GM19463 (cell line): Measurements from ENCODE around the gene AP1M1.

ENCODE experiments used
- ATAC-seq: cut with Tn5 transposase; IDR thresholded peaks from one replicate; pipeline ENCODE4 v1.9.1; 2021; ENCODE audit warnings: mild to moderate bottlenecking, moderate library complexity; ENCODE audit not compliant: unreplicated experiment

Gene AP1M1

DNA sequence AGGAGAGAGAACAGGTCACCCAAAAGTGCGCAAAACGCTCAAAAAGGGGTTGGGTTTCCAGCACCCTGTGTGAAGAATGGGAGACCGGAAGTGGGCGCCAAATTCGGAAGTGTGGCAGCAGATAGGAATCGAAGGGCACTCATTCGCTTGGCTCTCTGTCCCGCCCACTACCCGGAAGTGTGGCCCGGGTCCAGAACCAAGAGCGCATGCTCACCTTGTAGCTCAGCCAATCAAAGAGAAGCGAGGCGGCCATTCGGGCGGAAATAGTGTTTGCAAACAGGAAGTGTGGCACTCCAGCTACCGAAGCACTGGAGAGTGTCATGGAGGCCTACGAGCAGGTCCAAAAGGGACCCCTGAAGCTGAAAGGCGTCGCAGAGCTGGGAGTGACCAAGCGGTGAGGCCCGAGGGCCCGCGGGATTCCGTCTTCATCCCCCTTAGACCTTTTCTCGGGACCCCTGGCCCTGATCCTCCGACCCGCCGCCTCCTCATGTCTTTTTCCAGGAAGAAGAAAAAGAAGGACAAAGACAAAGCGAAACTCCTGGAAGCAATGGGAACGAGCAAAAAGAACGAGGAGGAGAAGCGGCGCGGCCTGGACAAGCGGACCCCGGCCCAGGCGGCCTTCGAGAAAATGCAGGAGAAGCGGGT, 12.5 kb upstream of the AP1M1 start, which contains the start of gene FAM32A:
Gene FAM32A (plus strand): TSS at position 288 of the 645 bp plus-strand sequence. CDS start 33 bp downstream, at position 321.
- ATAC-seq: peak; percentile 93

DNA sequence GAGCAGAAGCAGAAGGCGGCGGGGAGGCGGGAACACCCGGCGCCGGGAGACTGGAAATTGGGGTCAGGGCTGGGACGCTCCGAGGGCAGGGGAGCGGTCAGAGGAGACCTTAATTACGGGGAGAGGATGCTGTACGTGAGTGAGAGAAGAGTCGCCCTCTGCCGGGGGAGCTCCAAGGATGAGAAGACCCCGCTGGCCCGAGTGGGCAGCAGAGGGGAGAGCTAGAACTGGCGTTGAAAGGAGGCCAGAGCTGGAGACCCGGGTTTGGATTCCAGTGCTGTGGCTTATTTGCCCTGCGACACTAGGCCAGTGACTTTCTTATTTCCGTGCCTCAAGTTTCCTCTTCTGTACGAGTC, 12.0 kb upstream of the AP1M1 start:
- no peak for ATAC-seq

DNA sequence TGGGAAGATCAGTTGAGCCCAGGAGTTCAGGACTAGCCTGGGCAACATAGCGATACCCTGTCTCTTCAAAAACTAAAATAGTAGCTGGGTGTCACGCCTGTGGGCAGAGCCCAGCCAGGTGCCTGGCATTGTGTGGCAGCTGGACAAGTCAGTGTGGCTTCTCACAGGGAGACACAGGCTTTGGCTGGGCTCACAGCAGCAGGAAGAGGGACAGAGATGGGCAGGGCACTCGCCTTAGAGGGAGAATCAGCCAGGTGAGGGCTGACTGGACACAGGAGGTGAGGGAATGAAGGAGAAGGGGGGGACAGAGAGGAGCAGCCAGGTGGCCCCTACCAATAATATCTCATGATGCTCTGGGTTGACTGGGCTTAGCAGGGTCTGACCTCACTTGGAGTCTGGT, 9.2 kb upstream of the AP1M1 start:
- ATAC-seq: no peak

DNA sequence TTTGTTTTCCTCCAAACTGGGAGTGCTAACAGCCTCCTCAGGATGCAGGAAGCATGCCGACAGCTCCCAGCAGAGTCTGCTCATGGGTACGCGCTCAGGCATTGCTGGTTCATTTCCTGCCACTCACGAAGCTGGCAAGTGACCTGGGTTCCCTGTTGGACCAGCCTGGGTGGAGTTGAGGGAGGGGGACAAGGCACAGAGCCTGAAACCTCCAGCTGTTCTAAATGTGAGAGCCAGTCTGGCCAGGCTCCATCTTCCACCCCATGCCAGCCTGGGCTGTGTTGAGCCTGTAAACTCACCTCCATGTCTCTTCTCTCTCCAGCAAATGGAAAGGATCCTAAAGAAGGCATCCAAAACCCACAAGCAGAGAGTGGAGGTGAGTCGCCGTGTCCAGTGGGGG, 7.5 kb upstream of the AP1M1 start:
- ATAC-seq: no peak

DNA sequence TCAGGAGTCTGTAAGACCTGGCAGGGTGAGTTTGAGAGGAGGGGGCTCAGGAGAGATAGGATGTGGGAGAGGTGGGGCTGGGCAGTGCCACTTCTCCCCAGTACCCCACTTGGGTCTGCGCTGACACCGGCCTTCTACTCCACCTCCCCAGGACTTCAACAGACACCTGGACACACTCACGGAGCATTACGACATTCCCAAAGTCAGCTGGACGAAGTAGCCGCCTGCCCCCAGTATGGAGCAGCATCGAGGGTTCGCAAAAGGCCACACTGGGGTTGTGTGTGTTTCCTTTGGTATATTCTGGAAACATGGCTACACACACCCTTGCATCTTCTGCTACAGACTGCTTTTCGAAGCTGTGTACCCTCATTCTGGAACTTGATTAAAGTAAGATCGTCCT, 7.0 kb upstream of the AP1M1 start:
- no peak for ATAC-seq

DNA sequence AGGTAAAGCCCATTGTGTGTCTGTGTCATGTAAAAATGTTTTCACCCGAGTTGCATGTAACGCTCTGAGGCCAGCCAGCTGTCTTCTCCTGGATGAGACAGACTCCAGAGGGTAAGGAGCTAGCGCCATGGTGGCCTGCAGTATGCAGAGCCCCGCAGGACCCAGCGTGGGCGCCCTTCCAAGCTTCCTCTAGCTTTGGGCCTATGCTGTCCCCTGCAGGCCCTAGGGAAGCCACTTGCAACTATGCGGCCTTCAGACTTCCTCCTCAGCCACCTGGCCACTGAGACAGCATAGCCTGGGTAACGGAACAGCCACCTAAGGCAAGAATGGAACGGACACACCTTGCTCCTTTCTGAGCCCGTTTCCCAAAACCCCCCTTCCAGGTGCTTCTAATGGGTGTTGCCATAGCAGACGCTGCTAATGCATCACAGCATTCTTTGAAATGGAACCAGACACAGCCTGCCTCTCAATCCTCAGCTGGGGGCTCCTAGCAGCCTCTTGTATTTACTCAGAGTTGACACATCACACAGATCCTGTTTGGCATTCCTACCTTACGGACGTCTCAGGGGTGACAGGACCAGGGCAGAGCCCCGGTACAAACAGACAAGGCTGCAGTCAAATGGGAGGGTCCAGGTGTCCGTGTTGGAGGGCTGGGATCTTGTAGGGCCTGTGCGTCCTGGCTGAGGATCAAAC, 6.3 kb upstream of the AP1M1 start:
- no peak for ATAC-seq

DNA sequence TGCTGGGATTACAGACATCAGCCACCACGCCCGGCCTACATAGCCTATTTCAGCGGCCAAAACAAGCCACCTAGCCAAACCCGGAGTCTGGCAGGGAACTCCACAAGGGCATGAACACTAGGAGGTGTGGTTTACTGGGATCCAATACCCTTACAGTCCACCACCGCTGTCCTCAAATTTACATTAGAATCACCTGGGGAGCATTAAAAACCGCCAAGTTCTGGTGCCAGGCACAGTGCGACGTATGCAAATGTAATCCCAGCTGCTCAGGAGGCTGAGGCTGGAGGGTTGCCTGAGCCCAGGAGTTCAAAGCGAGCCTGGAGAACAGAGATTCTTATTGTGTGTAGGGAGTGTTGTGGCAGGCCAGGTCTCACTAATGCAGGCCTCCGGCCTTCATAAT, 4.2 kb upstream of the AP1M1 start:
- no peak for ATAC-seq

DNA sequence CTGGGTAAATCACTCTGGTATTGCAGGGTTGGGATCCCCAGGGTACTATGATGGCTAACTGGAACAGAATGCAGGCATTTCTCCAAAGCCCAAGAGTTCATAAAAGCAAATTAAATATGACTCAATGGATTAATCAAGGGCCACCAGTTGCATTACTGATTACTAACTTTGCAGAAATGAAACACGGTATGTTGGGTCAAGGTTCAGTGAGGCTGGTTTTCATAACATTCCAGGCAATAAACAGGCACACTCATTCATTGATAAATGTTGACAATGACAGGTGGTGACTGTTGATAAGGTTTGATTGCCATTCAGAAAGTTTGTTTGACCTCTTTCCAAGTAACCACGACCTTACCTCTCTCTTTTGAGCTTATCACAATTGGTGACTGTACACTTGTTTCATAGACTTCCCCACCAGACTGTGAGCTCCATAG, 506 bp upstream of the AP1M1 start:
- no peak for ATAC-seq

DNA sequence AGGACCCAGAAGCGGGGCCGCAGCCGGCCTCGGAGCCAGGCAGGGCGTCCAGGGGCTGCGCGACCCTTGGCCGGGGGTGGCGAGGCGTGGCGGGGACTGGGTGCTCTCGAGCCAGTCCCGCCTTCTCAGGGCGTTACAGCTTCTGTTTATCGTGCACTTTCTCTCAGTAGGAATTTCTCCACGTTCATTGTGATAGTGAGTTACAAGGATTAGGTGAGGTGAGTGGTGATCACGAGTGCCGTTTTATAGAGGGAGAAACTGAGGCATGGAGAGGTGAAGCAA, 600 bp downstream of the AP1M1 start:
- ATAC-seq: no peak

DNA sequence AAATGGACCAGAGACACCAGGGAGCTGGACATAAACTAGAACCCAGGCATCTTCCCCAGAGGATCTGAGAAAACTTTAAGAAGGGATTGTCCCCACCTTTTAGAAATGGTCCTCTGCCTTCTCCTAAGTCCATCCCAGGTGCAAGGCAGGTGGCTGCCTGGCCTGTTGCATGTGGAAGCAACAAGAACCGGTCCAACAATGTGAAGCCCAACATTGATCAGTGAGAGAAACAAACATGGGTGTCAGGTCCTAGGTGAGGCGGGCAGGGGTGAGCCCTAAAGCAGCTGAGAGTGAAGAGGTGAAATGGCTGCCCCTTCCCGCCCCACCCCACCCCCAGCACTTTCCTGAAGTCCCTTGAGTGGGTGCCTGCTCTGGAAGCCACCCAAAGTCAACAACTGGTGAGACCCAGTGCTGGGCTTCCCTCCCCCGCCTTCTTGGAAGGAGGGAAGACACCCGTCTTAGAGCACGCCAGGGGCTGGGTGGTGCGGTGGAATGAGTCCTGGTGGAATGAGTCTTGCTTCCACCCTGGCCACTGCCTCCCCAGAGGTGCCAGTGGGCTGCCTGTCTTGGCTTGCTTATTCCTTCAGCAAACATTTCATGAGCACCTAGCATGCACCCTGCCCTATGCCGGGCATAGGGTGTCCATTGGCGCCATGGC, 1.7 kb downstream of the AP1M1 start:
- no peak for ATAC-seq

DNA sequence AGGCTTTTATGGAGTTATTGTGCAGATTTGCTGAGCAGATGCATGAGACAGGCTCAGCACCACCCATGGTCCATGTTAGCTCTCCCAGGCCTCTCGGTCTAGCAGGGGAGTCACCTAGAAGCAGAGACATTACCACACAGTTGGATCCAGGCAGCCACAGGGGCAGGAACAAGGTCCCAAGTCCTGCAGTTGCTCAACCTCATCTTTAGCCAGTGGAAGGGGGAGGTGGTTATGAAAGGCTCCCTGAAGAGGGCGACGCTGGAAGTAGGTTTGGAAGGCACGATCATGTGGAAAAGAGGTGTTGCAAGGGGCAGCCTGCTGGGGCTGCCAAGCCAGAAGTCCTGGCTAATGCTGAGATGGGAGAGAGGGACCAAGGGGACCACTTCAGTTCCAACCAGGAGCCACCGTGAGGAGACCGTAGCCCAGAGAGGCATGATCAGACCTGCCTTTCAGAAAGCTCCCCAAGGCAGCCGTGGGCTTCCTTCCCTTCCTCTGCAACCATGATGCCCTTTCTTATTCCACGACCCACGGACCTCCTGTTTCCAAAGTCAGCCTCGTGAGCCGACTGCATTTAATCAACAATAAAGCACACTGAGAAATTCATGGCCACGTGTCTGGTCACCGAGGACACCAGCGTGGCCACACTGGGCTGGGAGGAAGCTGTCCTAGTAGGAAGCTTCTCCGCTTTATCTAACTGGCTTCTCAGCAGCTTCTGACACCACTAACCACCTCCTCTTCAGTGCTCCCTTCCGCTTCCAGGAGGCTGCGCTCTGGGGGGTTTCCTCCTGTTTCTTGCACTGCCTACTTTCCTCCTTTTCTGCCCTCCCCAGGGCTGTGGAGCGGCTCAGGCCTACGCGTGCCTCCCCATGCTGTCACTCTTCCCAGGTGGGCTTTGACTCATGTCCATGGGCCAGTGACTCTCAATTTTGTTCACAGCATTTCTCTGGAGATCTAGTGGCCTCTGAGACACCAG, 2.6 kb downstream of the AP1M1 start:
- no peak for ATAC-seq

DNA sequence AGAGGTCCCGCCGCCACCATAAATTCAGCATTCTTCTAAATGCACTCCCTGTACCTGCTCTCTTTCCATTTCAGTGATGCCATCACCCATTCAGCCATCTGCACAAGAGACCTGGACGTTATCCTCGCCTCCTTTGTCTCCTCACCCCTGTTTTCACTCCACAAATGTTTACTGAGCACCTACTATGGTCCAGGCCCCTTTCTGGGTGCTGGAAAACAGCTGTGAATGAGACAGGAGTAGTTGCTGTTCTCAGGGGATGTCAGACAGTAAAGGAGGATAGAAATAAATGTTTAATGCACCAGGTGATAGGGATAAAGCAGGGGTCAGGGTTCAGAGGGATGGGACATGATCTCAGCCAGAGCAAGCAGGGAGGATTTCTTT, 3.3 kb downstream of the AP1M1 start:
- ATAC-seq: no peak

DNA sequence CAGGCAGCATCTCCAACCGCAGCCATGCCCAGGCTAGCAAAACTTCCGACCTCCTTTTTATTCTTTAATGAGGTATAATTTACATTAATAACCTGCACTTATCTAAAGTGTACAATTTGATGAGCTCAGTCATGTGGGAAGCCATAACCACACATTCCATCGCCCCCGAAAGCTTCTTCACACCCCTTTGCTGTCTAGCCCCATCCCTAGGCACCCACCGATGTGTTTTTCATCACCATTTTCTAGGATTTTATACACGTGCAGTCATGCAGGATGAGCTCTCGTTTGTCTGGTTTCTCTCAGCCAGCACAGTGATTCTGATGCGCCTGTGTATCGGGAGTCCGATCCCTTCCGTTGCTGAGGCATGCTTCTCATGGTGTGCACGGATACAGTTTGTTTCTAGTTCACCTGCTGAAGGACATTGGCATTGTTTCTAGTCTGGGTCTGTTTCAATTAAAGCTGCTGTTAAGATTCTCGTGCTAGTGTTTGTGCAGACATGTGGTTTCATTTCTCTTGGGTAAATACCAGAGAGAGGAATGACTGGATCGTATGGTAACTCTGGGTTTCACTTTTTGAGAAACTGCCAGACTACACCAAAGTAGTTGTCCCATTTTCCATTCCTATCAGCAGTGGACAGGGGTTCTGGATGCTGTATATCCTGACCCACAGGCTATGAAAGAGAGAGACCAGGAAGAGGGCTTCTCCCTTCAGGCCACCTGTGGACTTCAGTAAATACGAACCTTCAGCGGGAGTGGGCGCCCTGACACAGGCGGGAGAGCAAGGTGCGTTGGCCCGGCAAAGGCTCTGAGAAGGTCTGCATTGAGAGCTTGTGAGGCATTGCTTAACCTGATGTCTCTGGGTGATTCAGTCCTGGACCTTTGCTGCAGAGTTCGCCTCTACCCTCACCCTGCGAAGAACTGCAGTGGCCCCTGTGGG, 4.9 kb downstream of the AP1M1 start:
- ATAC-seq: no peak

DNA sequence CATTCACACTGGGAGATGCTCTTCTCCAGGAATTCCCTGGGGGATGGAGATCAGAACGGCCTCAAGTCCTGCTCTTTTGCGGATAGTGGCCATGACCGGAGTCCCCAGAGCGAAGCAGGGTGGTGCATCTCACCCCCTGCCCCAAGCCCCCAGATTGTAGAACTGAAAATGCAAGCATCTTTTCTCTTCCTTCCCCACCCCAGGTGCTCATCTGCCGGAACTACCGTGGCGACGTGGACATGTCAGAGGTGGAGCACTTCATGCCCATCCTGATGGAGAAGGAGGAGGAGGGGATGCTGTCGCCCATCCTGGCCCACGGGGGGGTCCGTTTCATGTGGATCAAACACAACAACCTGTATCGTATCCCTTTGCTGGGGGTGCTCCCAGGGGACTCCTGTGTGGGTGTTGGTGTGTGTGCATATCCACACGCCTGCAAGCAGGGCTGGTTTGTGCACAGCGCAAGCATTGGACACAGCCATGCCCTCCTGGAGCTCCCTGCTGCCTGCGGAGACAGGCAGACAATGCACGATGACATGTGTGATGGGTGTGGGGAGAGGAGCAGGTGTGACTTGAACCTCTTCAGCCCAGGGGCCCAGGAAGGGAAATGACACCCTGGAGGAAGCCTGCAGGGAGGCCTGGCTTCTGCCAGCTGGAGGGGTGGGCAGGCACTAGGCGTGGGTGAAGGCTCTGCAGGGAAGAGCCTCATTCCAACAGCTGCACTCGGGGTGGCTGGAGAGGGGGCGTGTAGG, 5.7 kb downstream of the AP1M1 start:
- no peak for ATAC-seq

DNA sequence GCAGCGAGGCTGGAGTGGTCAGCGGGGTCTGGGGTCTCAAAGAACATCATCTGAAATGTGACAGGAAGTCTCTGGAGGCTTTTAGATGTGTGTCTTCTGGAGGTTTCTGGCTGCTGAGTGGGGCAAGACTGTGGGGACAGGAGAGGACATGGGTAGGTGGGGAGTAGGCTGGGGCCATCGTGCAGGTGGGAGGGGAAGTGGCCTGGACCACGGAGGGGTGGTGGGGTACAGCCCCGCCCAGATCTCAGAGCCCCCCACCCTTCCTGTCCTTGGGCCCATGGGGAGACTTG, 6.2 kb downstream of the AP1M1 start:
- ATAC-seq: no peak

DNA sequence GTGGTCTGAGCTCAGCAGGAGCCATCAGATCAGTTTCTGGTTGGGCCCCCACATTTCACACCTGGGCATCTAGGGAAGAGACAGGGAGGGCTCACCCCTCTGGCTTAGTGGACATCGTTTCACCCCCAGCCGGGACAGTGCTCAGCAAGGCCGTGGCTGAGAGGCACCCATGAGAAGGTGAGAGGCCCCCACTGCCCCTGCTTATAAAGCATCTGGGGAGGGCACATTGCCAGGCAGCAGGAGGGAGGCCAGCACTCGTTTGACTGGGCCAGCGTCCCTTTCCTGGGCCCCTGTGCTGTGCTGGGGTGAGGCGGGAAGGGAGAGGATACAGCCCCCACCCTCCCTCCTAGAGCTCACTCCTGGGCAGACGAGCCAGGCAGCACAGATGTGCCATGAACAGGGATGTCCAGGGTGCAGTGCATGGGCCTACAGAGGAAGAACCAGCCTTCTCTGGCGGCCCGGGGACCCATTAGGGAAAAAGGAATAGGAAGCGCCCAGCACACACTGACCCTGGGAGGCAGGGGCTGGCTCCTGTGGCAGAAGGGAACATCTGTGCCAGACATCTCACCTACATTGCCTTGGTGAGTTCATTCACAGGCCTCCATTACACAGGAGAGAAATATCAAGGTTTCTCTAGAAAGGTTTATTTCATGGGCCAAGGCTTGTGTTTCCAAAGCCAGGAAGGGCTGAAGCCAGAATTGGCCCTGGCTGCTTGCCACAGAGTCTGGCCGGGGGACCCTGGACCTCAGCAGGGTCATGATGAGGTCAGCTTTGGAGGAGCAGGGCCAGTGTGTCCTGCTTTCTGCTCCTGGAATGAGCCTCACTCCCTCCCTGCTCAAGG, 7.7 kb downstream of the AP1M1 start:
- no peak for ATAC-seq

DNA sequence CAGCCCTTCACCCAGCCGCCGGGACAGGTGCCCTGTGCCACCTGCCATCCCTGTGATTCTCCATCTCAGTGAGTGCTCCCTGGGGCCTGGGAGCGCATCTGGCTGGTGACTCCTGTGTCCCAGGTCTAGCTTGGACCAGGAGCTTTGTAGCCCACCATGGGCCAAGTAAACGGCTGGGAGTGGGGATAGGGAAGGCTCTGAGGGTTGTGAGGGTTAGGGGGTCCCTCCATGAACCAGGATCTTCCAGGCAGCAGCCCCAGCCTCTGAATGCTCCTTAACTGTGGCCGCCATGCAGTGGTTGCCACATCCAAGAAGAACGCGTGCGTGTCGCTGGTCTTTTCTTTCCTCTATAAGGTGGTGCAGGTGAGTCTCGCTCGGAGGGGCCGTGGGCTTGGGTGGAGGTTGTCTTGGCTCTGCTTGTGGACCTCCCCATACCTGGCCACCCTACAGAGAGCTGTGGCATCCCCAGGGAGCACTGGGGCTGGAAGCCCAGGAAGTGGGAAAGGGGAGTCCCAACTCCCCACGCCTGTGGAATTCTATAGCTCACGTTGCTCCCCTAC, 8.4 kb downstream of the AP1M1 start:
- no peak for ATAC-seq

DNA sequence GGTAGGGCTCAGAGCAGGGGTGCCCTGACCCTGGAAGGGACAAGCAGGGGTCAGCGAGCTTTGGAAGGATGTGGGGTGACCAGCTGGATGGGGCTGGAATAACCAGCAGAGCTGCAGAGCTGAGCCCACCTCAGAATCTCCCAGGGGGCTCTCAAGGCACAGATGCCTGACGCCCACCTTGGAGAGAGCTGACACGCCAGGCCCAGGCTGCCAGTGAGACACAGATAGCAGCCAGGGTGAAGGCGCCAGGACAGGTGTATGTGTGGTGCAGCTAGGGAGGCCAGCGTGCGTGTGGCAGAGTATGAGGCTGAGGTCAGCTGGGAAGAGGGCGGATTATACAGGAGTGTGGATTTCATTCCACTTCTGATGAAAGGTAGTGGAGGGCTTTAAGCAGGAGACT, 8.9 kb downstream of the AP1M1 start:
- no peak for ATAC-seq

DNA sequence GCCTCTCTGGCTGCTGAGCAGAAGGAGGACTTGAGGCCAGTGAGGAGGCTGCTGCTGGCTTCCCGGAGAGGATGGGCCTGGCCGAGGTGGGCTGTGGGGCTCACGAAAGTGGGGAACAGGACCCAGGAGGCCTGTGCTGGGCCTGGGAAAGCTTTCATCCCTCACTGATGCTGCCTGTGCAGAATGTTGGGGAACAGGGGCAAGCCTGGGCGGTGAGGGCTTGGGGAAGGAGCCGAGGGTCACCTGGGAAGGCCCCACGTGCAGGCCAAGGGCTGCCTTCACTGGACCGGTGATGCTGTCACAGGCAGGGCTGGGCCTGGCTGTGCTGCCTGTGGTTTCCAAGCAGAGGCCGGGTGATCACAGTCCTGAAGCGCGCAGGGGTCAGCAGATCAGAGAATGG, 9.4 kb downstream of the AP1M1 start:
- no peak for ATAC-seq
